K562 (cell line): ENCODE measurements around the gene COCH. TPM values are rescaled to one million over a fixed set of nuclear protein-coding genes. Genes with fewer than 3 reads are reported as not detected.

Experiments used
- ATAC-seq: fragments of 200-7000 bp; cut with Tn5 transposase; 3 replicates; pipeline ENCODE4 v1.9.1; 2020; ENCODE audit warnings: moderate library complexity
- BruUV-seq: library from RNA; stranded (reverse); fragments of 400-500 nt; replicated peaks from 2 replicates; lab custom pipeline; 2021; lab: Mats Ljungman, UMichigan
- CTCF ChIA-PET: fragments of 300-600 bp; formaldehyde crosslinking; extraction: SDS; loops from one replicate; lab custom pipeline; 2021; ENCODE audit warnings: low intra/inter-chr PET ratio; lab: Yijun Ruan, JAX
- POLR2A ChIA-PET: fragments of 300-600, 350-650 bp; sonication (Branson Sonifier 250); formaldehyde crosslinking; extraction: SDS; loops from one replicate; lab custom pipeline; 2021; ENCODE audit warnings: antibody characterized with exemption, inconsistent platforms; lab: Yijun Ruan, JAX
- DNase-seq, 4 experiments: peaks; one replicate each; pipeline versions ENCODE4 v3.0.0 to v3.0.0-alpha.2; 2011 to 2018; ENCODE audit warnings: low spot score in 3 of 4, mixed read lengths in 3 of 4; ENCODE audit errors: extremely low read depth in 1 of 4
- FAIRE-seq: peaks from 2 replicates; lab custom pipeline; 2011; peaks lifted over from hg19 to GRCh38; lab: Jason Lieb, UNC
- H2AFZ ChIP-seq: 2 replicates; pipeline ENCODE4 v1.6.0; 2011; ENCODE audit warnings: low read depth, low read length, control low read depth, inconsistent platforms
- H3K27ac ChIP-seq: fragments of 200-600 bp; 3 replicates; pipeline ENCODE4 v1.8.0; 2011; ENCODE audit warnings: low read depth, mild to moderate bottlenecking, control low read depth, inconsistent platforms, low read length, moderate library complexity, mixed read lengths; ENCODE audit errors: extremely low read depth
- H3K27me3 ChIP-seq, 2 experiments: fragments of 300-600 bp in 1 of 2; 2 replicates in 1 of 2; 3 replicates in 1 of 2; pipeline versions ENCODE4 v1.6.0 to v1.8.0; 2011; ENCODE audit warnings: inconsistent platforms in 2 of 2, low read length in 2 of 2, mild to moderate bottlenecking in 1 of 2, mixed read lengths in 1 of 2, moderate library complexity in 1 of 2; ENCODE audit not compliant: control insufficient read depth in 2 of 2, insufficient read depth in 2 of 2
- H3K36me3 ChIP-seq: fragments of 300-600 bp; 3 replicates; pipeline ENCODE4 v1.8.0; 2011; ENCODE audit warnings: mild to moderate bottlenecking, low read length, inconsistent platforms; ENCODE audit not compliant: control insufficient read depth, insufficient read depth
- H3K4me1 ChIP-seq, 2 experiments: fragments of 200-600 bp in 1 of 2; replicated peaks in 1 of 2; 2 replicates in 1 of 2; 3 replicates in 1 of 2; pipeline versions ENCODE4 v1.5.1 to v1.8.0; 2011; ENCODE audit warnings: inconsistent platforms in 2 of 2, low read length in 2 of 2, mild to moderate bottlenecking in 1 of 2, mixed read lengths in 1 of 2, moderate library complexity in 1 of 2; ENCODE audit not compliant: control insufficient read depth in 2 of 2, insufficient read depth in 2 of 2
- H3K4me2 ChIP-seq: 2 replicates; pipeline ENCODE4 v1.6.1; 2011; ENCODE audit warnings: low read length, control low read depth, inconsistent platforms, mixed read lengths; ENCODE audit not compliant: insufficient read depth
- H3K4me3 ChIP-seq: fragments of 200-600 bp; sonication (generic), shearing (Covaris generic); 2 replicates; pipeline ENCODE4 v1.5.1; 2016; ENCODE audit warnings: control low read depth, inconsistent platforms
- H3K79me2 ChIP-seq: fragments of 200-600 bp; 3 replicates; pipeline ENCODE4 v1.8.0; 2011; ENCODE audit warnings: low read length, inconsistent platforms; ENCODE audit not compliant: control insufficient read depth, insufficient read depth
- H3K9ac ChIP-seq, 2 experiments: 2 replicates each; pipeline versions ENCODE4 v1.6.0 to v1.6.1; 2011; ENCODE audit warnings: low read depth in 2 of 2, low read length in 2 of 2, control low read depth in 1 of 2, inconsistent platforms in 1 of 2, mild to moderate bottlenecking in 1 of 2, mixed read lengths in 1 of 2; ENCODE audit not compliant: insufficient read depth in 1 of 2
- H3K9me1 ChIP-seq: one replicate; pipeline ENCODE4 v1.6.0; 2011; ENCODE audit warnings: inconsistent platforms, mild to moderate bottlenecking, low read length, moderate library complexity; ENCODE audit not compliant: control insufficient read depth, insufficient read depth
- H3K9me3 ChIP-seq: replicated peaks from 2 replicates; pipeline ENCODE4 v1.5.1; 2011; ENCODE audit warnings: low read depth, low read length, inconsistent platforms; ENCODE audit not compliant: control insufficient read depth, insufficient read depth
- H4K20me1 ChIP-seq: replicated peaks from 2 replicates; pipeline ENCODE4 v1.6.1; 2011; ENCODE audit warnings: low read length, inconsistent platforms, mixed read lengths; ENCODE audit not compliant: control insufficient read depth, insufficient read depth
- FOXK1 ChIP-seq: sonication (generic); formaldehyde crosslinking; IDR thresholded peaks from 2 replicates; pipeline ENCODE4 v1.8.0; 2022; ENCODE audit warnings: missing genetic modification reagents, mild to moderate bottlenecking, borderline replicate concordance
- NKRF ChIP-seq: fragments of 450-650 bp; IDR thresholded peaks from 2 replicates; pipeline ENCODE4 v1.6.1; 2016; ENCODE audit warnings: borderline replicate concordance
- NR1H2 ChIP-seq: sonication (generic); formaldehyde crosslinking; IDR thresholded peaks from 2 replicates; pipeline ENCODE4 v1.4.0; 2020; ENCODE audit warnings: mild to moderate bottlenecking, missing genetic modification reagents
- POLR2AphosphoS2 ChIP-seq: IDR thresholded peaks from 2 replicates; pipeline ENCODE4 v1.6.1; 2012; ENCODE audit warnings: low read length, improper control_type of control experiment
- RBM14 ChIP-seq: fragments of 200-400 bp; formaldehyde crosslinking; IDR thresholded peaks from 2 replicates; pipeline ENCODE4 v1.6.1; 2018; ENCODE audit warnings: low read depth, mild to moderate bottlenecking, low read length, moderate library complexity, borderline replicate concordance; ENCODE audit not compliant: insufficient read depth
- SMAD4 ChIP-seq: fragments of 250-450 bp; sonication (Bioruptor Pico); conservative IDR thresholded peaks from 2 replicates; pipeline ENCODE4 v1.8.0; 2021; ENCODE audit warnings: inconsistent platforms, mild to moderate bottlenecking, moderate library complexity
- ZNF384 ChIP-seq: IDR thresholded peaks from 2 replicates; pipeline ENCODE4 v1.6.1; 2012; ENCODE audit warnings: low read depth, low read length, improper control_type of control experiment
- WGBS: fragments of 100-300 bp; shearing (Covaris generic); methylation state at CpG from one replicate; pipeline ENCODE4 v1.1.6; 2016; ENCODE audit warnings: low coverage, mixed read lengths; ENCODE audit not compliant: insufficient coverage; ENCODE audit errors: missing lambda C conversion rate; 5-methylcytosine and 5-hydroxymethylcytosine counted together
- in situ Hi-C: fragments of 300-500 bp; cut with MboI; formaldehyde crosslinking; loops from 4 replicates; pipeline ENCODE4 v1.15.0; 2018; ENCODE audit warnings: inconsistent platforms, mixed read lengths
- intact Hi-C: fragments of 100-400 bp; cut with micrococcal nuclease; formaldehyde crosslinking; loops from 2 replicates; pipeline ENCODE4 v1.14.2; 2022
- polyA plus RNA-seq, 8 experiments: library from polyadenylated mRNA; depleted of rRNA in 4 of 8; stranded (reverse) in 5 of 8; unstranded in 3 of 8; fragments of >200 nt; fragmentation: Nextera tagmentation in 2 of 8; fragmentation: Illumina TruSeq in 1 of 8; extraction: Ambion mirVana in 2 of 8; extraction: Trizol in 1 of 8; gene quantifications; 2 replicates each; pipeline versions ENCODE4 v1.2.1 to v1.2.3, GENCODE V29; 2011 to 2014; ENCODE audit warnings: inconsistent platforms in 1 of 8, missing spikeins in 1 of 8
- total RNA-seq, 7 experiments: library from RNA; depleted of rRNA in 6 of 7; stranded (reverse); fragments of >200 nt in 6 of 7; fragmentation: Illumina TruSeq in 2 of 7; extraction: Trizol in 2 of 7; gene quantifications; 2 replicates each; pipeline versions ENCODE4 v1.2.1 to v1.2.3, GENCODE V29; 2011 to 2021; ENCODE audit warnings: low replicate concordance in 1 of 7
- TF ChIP-seq, protein P1 (sequence below): fragments of 200-600 bp; sonication (generic); IDR thresholded peaks from one replicate; pipeline ENCODE4 v1.6.1; 2012; ENCODE audit warnings: mild to moderate bottlenecking, low read depth, low read length, inconsistent platforms

COCH gene
- total and polyA plus RNA-seq, 9 of the 15 experiments (the other 6 are each of a cell fraction or from before 2014, with no cell fraction given): 27.0 to 141 (median 69.3) TPM

- no peaks in the 10 kb centered on the region for H3K9me3 ChIP-seq
- H3K79me2 ChIP-seq: no peaks in the 10 kb centered on the region
- no peak overlapping the region for H3K4me3 ChIP-seq
- no peak for ATAC-seq
- H3K4me1 ChIP-seq: no peaks in the 10 kb centered on the region
- no peaks in the 10 kb centered on the region for H3K9me1 ChIP-seq
- no peak for DNase-seq
- BruUV-seq: no TSS peak
- no peak overlapping the region for H3K4me2 ChIP-seq
- no peak for FAIRE-seq
- H3K9ac ChIP-seq: no peak overlapping the region
- intact Hi-C loops: loop anchor here (5.0 kb wide), 1 partner anchor 187 kb away; no protein-coding TSS in a partner anchor
- in situ Hi-C loops: no loop called here
- no peak for TF ChIP-seq POLR2AphosphoS2
- TF ChIP-seq NKRF: no peak
- no peak for TF ChIP-seq SMAD4 (CRISPR knock-in tag)
- TF ChIP-seq, protein P1, sequence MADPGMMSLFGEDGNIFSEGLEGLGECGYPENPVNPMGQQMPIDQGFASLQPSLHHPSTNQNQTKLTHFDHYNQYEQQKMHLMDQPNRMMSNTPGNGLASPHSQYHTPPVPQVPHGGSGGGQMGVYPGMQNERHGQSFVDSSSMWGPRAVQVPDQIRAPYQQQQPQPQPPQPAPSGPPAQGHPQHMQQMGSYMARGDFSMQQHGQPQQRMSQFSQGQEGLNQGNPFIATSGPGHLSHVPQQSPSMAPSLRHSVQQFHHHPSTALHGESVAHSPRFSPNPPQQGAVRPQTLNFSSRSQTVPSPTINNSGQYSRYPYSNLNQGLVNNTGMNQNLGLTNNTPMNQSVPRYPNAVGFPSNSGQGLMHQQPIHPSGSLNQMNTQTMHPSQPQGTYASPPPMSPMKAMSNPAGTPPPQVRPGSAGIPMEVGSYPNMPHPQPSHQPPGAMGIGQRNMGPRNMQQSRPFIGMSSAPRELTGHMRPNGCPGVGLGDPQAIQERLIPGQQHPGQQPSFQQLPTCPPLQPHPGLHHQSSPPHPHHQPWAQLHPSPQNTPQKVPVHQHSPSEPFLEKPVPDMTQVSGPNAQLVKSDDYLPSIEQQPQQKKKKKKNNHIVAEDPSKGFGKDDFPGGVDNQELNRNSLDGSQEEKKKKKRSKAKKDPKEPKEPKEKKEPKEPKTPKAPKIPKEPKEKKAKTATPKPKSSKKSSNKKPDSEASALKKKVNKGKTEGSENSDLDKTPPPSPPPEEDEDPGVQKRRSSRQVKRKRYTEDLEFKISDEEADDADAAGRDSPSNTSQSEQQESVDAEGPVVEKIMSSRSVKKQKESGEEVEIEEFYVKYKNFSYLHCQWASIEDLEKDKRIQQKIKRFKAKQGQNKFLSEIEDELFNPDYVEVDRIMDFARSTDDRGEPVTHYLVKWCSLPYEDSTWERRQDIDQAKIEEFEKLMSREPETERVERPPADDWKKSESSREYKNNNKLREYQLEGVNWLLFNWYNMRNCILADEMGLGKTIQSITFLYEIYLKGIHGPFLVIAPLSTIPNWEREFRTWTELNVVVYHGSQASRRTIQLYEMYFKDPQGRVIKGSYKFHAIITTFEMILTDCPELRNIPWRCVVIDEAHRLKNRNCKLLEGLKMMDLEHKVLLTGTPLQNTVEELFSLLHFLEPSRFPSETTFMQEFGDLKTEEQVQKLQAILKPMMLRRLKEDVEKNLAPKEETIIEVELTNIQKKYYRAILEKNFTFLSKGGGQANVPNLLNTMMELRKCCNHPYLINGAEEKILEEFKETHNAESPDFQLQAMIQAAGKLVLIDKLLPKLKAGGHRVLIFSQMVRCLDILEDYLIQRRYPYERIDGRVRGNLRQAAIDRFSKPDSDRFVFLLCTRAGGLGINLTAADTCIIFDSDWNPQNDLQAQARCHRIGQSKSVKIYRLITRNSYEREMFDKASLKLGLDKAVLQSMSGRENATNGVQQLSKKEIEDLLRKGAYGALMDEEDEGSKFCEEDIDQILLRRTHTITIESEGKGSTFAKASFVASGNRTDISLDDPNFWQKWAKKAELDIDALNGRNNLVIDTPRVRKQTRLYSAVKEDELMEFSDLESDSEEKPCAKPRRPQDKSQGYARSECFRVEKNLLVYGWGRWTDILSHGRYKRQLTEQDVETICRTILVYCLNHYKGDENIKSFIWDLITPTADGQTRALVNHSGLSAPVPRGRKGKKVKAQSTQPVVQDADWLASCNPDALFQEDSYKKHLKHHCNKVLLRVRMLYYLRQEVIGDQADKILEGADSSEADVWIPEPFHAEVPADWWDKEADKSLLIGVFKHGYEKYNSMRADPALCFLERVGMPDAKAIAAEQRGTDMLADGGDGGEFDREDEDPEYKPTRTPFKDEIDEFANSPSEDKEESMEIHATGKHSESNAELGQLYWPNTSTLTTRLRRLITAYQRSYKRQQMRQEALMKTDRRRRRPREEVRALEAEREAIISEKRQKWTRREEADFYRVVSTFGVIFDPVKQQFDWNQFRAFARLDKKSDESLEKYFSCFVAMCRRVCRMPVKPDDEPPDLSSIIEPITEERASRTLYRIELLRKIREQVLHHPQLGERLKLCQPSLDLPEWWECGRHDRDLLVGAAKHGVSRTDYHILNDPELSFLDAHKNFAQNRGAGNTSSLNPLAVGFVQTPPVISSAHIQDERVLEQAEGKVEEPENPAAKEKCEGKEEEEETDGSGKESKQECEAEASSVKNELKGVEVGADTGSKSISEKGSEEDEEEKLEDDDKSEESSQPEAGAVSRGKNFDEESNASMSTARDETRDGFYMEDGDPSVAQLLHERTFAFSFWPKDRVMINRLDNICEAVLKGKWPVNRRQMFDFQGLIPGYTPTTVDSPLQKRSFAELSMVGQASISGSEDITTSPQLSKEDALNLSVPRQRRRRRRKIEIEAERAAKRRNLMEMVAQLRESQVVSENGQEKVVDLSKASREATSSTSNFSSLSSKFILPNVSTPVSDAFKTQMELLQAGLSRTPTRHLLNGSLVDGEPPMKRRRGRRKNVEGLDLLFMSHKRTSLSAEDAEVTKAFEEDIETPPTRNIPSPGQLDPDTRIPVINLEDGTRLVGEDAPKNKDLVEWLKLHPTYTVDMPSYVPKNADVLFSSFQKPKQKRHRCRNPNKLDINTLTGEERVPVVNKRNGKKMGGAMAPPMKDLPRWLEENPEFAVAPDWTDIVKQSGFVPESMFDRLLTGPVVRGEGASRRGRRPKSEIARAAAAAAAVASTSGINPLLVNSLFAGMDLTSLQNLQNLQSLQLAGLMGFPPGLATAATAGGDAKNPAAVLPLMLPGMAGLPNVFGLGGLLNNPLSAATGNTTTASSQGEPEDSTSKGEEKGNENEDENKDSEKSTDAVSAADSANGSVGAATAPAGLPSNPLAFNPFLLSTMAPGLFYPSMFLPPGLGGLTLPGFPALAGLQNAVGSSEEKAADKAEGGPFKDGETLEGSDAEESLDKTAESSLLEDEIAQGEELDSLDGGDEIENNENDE: no peak
- no peak for TF ChIP-seq RBM14
- TF ChIP-seq FOXK1: no peak
- TF ChIP-seq ZNF384: peak; percentile 51; the same call in 1 of the 2 replicates
- no peak for TF ChIP-seq NR1H2 (CRISPR knock-in tag)
- TF ChIP-seq, all 486 proteins: peak for 1
- H2AFZ ChIP-seq: no peak overlapping the region
- no peaks in the 10 kb centered on the region for H3K27me3 ChIP-seq
- 87% methylated on average over 3 of the region's 4 CpGs for WGBS
- peaks cover 47% of the 10 kb centered on the region for H3K36me3 ChIP-seq
- ChIA-PET CTCF (no interaction called here), POLR2A (interaction anchor here (0.8 to 1.1 kb wide), 2 partner anchors 8 to 14 kb away, joined by 3 read pairs; no protein-coding TSS in a partner anchor)
- H4K20me1 ChIP-seq: no peaks in the 10 kb centered on the region
- no peak overlapping the region for H3K27ac ChIP-seq
Measured at GRCh38 chr14:30894923-30895515, 20.7 kb downstream of the COCH start.
